Activated CD8-positive, alpha-beta memory T cell treated with anti-CD3 and anti-CD28 coated beads, Interleukin-2, amount 50 U/mL, for 24 hours (primary cell): ENCODE data around the gene CSMD2.
"Not testable (repeated sequence)": the region's sequence is repeated elsewhere in the genome, so short reads cannot be mapped to it uniquely, and the experiment has no call there.

Source experiments
- DNase-seq: peaks from one replicate; pipeline ENCODE4 v3.0.0-alpha.2; 2020; ENCODE audit errors: extremely low read depth

Gene CSMD2

GRCh38 chr1:33537885-33538284 lies 627.1 kb downstream of the CSMD2 start:
- DNase-seq, result no peak

- no peak for DNase-seq
Observed at GRCh38 chr1:33535334-33535733, 629.7 kb downstream of the CSMD2 start.

- no peak for DNase-seq
Observed at GRCh38 chr1:33532936-33533335, 632.1 kb downstream of the CSMD2 start.

- DNase-seq, result no peak
Observed at GRCh38 chr1:33532250-33532649, 632.8 kb downstream of the CSMD2 start.

GRCh38 chr1:33529957-33530356 lies 635.1 kb downstream of the CSMD2 start:
- no peak for DNase-seq

- no peak for DNase-seq
Observed at GRCh38 chr1:33527934-33528333, 637.1 kb downstream of the CSMD2 start.

GRCh38 chr1:33524586-33524985 lies 640.4 kb downstream of the CSMD2 start:
- no peak for DNase-seq

- no peak for DNase-seq
Observed at GRCh38 chr1:33519240-33519884, 645.7 kb downstream of the CSMD2 start.

GRCh38 chr1:33517596-33518250 lies 647.3 kb downstream of the CSMD2 start:
- DNase-seq, result no peak

GRCh38 chr1:33516891-33517567 lies 648.0 kb downstream of the CSMD2 start:
- DNase-seq, result no peak

GRCh38 chr1:33516428-33516827 lies 648.6 kb downstream of the CSMD2 start:
- no peak for DNase-seq

- DNase-seq, result no peak
Observed at GRCh38 chr1:33515607-33516006, 649.4 kb downstream of the CSMD2 start.

- DNase-seq, result no peak
Observed at GRCh38 chr1:33515112-33515511, 649.9 kb downstream of the CSMD2 start.

GRCh38 chr1:33512226-33513011 lies 652.6 kb downstream of the CSMD2 start:
- no peak for DNase-seq

GRCh38 chr1:33509276-33509675 lies 655.8 kb downstream of the CSMD2 start:
- not testable (repeated sequence) for DNase-seq

GRCh38 chr1:33508151-33508550 lies 656.9 kb downstream of the CSMD2 start:
- DNase-seq, result no peak

- DNase-seq, result no peak
Observed at GRCh38 chr1:33507661-33508060, 657.4 kb downstream of the CSMD2 start.

GRCh38 chr1:33503506-33503905 lies 661.5 kb downstream of the CSMD2 start:
- DNase-seq, result no peak

GRCh38 chr1:33502726-33503125 lies 662.3 kb downstream of the CSMD2 start:
- DNase-seq, result no peak

GRCh38 chr1:33501774-33502173 lies 663.3 kb downstream of the CSMD2 start:
- no peak for DNase-seq

GRCh38 chr1:33501309-33501708 lies 663.7 kb downstream of the CSMD2 start:
- no peak for DNase-seq

GRCh38 chr1:33500547-33500946 lies 664.5 kb downstream of the CSMD2 start:
- no peak for DNase-seq
